Hematopoietic multipotent progenitor cell treated with erythropoietin and hydrocortisone succinate and interleukin-3 and kit ligand, for 15 days (in vitro differentiated cells): ENCODE measurements around the gene ARHGAP23.
"Not testable (repeated sequence)": the region's sequence is repeated elsewhere in the genome, so short reads cannot be mapped to it uniquely, and the experiment has no call there.

Experiments used
- DNase-seq: peaks from one replicate; pipeline ENCODE4 v3.0.0-alpha.2; 2015; ENCODE audit warnings: low spot score

ARHGAP23 gene

DNA sequence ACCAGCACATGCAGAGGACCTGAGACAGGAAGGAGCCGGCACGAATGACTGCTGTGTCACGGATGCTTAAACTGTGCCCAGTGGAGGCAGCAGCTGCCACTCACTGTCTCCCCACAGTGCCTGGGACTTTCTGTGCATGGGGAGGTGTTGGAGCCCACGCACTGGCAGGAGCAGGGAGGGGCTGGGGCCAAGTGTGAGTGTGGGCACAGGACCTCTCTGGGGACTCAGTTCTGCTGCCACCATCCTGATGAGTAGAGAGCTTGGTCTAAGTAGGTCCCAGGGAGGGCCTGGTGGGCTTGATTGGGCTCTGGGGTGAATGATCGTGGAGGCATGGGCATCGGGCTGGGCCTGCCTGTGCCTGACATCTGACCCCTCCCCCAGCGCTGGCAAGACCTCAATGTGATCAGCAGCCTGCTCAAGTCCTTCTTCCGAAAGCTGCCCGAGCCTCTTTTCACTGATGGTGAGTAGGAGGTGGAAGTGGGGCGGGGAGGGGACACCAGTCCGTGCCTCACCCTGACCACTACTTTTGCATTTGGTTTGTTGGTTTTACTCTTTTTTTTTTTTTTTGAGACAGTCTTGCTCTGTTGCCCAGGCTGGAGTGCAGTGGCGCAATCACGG, 57.5 kb downstream of the ARHGAP23 start:
- DNase-seq, result not testable (repeated sequence)

DNA sequence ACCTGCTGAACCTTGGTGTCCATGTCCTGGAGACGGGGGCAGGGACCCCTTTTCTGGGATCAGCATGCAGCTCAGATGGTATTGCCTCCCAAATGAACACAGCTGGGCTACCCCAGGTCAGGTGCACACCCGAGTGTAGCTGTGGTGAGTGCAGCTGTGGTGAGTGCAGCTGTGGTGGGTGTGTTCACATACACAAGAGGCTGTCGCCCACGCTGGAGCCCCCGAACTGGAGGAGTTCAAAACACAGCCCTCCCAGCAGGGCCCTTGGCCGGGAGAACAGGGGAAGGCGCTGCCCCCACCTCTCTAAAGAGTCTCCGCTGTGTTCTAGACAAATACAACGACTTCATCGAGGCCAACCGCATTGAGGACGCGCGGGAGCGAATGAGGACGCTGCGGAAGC, 61.5 kb downstream of the ARHGAP23 start:
- not testable (repeated sequence) for DNase-seq

DNA sequence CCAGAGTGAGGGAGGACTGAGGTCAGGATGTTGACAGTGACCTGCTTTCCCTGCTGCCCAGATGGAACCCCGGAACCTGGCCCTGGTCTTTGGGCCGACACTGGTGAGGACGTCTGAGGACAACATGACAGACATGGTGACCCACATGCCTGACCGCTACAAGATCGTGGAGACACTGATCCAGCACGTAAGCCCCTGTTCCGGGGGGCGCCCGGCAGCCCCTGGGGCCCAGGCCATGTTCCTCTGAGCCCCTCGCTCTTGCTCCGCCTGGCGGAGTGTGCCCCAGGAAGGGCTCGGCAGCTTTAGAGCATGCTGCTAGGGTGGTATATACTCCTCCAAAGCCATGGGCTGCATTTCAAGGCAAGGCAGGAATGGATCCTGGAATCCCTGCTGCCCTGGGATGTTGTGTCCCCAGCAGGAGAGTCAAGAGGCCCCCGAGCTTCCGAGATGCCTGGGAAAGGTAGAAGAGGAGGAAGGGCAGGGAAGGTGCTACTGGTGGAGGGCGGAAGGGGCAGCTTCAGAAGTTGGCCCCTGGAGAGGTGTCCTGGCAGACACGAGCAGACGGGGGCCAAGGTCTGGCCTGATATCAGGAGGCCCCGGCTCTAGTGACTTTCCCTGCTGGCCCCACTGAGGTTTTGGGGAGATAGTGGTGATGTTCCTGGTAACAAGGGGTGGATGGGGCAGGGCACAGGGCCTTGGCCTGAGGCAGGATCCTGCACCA, 63.2 kb downstream of the ARHGAP23 start:
- not testable (repeated sequence) for DNase-seq

- DNase-seq, result peak; percentile 88
These were observed 64.1 kb downstream of the ARHGAP23 start for GRCh38 chr17:38492067-38493040.

DNA sequence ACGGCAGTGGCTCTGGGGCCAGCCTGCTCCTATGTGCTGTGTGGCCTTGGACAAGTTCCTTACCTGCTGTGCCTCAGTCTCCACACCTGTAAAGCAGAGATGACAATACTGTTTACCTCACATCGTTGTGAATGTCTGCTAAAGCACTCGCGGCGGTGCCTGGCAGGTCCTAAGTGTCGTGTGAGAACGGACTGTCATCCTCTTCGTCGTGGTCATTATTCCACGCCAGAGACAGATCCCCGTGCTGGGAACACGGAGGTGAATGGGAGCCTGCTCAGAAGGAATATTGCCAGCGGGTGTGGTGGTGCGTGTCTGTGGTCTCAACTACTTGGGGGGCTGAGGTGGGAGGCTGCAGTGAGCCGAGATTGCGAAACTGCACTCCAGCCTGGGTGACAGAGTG, 65.9 kb downstream of the ARHGAP23 start:
- DNase-seq, result not testable (repeated sequence)

DNA sequence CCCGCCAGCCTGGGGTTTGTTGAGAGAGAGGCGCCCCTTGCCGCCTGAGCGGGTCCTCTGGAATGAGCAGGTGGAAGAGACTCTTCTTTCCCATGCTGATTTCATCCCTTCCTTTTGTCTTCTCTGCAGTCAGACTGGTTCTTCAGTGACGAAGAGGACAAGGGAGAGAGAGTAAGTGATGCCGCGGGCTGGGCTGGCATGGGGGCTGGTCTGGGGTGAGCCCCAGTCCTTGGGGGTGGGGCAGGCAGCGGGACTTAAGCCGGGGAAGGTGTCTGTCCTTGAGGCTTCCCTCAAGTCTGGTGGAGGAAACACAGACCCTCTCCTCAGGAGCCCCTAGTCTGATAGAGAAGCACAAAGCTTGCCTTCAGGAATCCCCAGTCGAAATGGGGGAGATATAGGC, 69.4 kb downstream of the ARHGAP23 start:
- not testable (repeated sequence) for DNase-seq

GRCh38 chr17:38498353-38498752, 70.1 kb downstream of the ARHGAP23 start:
- no peak for DNase-seq

GRCh38 chr17:38499230-38499629, 71.0 kb downstream of the ARHGAP23 start:
- not testable (repeated sequence) for DNase-seq

DNA sequence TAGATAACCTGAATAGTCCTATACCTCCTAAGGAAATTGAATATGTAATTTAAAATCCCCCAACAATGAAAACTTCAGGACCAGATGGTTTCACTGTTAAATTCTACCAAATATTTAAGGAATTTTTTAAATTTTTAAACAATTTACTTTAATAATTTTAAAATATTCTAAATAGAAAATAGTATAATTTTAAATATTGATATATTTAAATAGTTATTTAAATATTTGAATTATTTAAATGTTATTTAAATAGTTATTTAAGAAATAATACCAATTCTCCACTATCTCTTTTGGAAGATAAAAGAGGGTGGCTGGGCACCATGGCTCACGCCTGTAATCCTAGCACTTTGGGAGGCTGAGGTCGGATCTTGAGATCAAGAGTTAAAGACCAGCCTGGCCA, 73.5 kb downstream of the ARHGAP23 start:
- not testable (repeated sequence) for DNase-seq

DNA sequence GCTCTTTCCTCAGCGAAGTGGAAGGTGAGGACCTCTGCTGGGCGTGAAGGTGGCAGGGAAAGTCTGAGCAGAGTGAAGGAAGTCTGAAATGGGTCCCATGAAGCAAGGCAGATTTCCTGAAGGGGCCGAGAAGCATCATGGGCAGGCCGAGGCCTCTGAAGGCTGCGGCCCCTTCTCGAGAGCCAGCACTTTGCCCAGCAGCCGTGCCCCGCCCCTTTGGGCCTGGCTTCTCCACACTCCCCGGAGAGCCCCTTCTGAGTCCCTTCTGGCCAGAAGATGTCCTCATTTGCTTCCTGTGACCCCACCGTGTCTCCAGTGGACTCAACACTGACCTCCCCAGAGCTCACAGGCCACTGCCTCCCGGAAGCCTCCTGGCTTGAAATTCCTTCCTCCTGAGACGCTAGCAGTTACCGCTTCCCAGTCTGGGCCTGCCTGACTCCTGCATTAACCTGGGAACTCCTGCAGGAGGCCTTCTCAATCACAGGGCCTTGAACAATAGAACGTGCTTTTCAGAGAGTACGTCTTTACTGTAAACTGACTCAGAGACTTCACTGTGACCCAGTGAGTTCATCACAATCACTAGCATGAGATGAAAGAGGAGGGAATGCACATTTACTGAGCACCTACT, 75.1 kb downstream of the ARHGAP23 start:
- DNase-seq, result not testable (repeated sequence)

DNA sequence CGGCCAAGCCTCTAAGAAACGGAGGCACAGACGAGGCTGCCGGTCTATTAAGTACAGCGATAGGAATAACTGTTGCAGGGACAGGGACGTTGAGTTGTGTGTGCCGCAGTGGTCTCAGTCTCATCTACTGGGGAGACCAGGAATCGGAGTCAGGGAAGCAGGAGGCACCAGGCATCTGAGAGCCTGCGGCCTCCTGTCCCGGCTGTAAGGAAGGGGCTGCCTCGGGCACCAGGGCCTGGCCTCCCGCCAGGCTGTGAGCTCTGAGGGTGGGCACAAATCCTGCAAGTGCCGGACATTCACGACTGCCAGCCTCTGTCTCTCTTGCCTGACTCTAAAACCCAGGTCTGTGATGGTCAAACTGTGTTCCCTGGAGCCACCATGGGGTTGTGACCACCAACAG, 76.0 kb downstream of the ARHGAP23 start:
- no peak for DNase-seq

- no peak for DNase-seq
These were observed 79.2 kb downstream of the ARHGAP23 start for GRCh38 chr17:38507436-38507835.

DNA sequence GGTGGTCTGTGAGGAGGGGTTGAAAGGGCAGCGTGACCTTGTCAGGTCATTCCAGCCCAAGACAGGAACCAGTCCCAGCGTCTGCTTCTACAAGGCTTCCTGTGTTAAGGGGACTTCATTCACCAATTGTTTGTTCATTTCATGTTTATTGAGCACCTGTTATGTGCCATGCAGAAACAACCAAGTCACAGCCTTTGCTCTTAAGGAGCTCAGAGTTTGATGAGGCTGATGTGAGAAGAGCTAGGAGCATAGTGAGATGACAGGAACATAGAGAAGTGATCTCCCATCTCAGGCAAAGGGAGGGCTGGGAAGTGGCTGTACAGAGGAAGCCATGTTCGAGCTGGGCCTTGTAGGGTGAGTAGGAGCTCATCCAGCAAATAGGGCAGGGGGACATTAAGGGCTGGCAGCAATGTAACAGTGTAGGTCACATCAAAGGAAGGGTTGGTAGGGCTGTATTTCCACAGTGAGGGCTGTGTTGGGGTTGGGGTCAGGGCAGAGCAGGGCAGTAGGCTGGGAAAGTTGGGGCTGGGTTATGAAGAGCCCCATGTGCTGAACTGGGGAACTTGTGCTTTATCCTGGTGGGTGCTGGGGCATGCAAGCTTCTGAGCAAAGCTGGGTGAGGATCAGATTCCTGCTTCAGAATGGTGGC, 79.8 kb downstream of the ARHGAP23 start:
- no peak for DNase-seq

GRCh38 chr17:38508570-38508950, 80.3 kb downstream of the ARHGAP23 start:
- DNase-seq, result no peak

DNA sequence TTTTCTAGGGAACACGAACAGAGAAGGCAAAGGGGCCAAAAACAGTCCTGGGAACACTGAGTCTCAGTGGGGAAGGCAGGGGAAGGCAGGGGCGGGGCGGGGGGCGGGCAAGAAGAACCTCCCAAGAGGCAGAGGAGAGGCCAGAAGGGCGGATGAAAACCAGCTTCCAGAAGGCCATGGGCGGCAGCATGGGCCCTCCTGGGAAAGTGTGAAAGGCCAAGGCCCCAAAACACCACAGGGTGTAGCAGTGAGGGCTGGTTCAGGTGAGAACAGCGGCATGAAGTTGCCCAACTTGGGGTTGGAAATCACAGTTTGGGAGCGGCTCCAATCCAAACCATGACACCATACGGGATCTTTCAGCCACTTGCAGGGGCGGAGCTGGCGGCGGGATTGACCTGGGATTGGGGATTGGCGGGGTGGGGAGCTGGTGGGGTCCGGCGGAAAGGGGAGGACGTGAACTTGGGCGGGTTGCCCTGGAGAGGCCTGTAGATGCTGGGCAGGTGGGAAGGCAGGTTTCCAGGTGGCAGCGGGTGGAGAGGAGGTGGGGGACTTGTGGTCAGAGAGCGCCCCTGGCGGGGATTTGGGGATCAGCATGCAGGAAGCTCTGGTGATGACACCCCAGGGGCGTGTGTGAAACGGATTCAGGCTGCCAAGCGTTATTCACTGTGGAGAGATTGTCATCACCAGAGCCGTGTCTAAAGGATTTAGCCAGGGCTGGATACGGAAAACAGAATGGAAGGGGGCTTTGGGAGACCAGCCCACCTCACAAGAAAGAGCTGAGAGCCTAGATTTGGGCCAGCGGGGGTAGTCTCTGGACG, 80.9 kb downstream of the ARHGAP23 start:
- DNase-seq, result peak; percentile 85

GRCh38 chr17:38509772-38510420, 81.6 kb downstream of the ARHGAP23 start:
- no peak for DNase-seq

- no peak for DNase-seq
These were observed 82.3 kb downstream of the ARHGAP23 start for GRCh38 chr17:38510421-38511149.

- no peak for DNase-seq
These were observed 83.2 kb downstream of the ARHGAP23 start for GRCh38 chr17:38511150-38512108.
